Hematopoietic multipotent progenitor cell treated with erythropoietin and hydrocortisone succinate and interleukin-3 and kit ligand, for 17 days (in vitro differentiated cells): ENCODE results near the gene BAHD1.

ENCODE experiments used
- DNase-seq: peaks from one replicate; pipeline ENCODE4 v3.0.0-alpha.2; 2015; ENCODE audit warnings: low spot score

BAHD1 gene

DNA sequence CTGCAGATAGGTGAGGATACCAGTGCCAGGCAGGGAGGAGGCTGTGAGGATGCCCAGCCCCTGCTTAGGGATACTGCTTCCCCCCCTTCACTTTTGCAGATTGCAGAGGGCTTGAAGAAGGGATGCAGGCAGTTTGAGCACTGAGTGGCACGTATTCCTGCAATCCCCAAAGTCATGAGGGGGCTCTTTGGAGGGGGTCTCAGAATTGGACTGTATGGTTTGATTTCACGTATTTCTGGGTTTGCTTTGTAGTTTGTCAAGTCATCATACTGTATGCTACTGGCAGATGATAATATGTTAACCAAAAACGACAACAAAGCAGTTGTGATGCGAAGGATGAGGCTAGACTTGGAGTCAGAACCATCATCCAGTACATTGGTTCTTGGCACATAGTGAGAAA lies 58.1 kb downstream of the BAHD1 start:
- DNase-seq = no peak

DNA sequence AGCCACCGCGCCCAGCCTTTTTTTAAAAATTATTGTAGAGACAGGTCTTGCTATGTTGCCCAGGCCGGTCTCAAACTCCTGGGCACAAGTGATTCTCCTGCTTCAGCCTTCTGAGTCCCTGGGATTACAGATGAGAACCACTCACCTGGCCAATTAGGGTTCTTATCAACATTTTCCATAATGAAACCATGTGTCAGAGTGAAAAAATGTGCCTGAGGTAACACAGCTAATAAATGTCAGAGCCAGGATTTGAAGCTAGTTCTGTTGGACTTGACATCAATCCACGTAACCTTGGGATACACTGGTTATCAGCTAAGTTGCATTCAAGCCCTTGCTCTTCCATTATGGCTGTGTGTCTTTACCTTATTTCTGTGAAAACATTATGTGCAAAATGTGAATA lies 59.2 kb downstream of the BAHD1 start:
- no peak for DNase-seq

DNA sequence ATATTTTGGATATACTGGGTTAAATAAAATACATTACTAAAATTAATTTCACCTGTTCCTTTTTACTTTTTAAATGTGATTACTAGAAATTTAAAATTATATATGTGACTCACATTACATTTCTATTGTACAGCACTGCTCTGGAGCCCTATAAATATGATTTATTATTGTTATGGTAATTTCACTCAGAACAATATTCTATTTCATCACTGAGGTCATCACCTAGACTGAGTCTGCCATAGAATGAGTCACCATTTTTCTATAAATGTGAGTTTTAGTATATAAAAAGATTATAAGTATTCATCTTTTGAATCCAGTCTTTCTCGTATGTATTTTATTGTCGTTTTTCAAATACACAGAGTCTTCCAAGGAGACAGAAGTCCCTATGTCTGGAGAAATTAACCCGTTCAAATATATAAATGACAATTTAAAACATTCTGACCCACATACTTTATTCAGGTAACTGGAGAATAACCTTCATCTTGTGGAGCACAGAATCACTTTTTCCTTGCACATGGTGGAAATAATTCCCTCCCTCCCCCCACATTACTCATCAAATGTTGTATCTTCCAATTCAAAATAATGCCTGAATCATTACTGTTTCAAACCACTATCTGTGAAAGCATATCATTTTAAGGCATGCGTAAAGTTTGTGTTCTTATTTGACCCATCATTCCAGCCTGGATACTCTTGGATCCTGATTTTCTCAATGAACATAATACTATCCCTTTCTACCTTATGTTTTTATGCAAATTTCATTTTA lies 60.0 kb downstream of the BAHD1 start:
- DNase-seq = no peak

DNA sequence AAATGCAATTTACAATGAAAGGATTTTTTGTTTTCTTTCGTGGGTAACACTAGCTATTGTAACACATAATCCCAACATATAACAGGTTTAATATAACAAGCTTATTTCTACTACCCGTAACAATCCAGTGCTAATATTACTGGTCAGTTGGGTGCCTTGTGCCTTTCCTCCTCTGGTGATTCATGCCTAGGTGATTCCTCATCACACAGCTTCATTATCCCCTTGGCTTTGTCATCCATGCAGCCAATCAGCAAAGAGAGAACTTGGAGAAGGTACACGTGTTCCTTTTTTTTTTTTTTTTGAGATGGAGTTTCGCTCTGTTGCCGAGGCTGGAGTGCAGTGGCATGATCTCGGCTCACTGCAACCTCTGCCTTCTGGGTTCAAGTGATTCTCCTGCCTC lies 60.7 kb downstream of the BAHD1 start:
- DNase-seq = no peak

DNA sequence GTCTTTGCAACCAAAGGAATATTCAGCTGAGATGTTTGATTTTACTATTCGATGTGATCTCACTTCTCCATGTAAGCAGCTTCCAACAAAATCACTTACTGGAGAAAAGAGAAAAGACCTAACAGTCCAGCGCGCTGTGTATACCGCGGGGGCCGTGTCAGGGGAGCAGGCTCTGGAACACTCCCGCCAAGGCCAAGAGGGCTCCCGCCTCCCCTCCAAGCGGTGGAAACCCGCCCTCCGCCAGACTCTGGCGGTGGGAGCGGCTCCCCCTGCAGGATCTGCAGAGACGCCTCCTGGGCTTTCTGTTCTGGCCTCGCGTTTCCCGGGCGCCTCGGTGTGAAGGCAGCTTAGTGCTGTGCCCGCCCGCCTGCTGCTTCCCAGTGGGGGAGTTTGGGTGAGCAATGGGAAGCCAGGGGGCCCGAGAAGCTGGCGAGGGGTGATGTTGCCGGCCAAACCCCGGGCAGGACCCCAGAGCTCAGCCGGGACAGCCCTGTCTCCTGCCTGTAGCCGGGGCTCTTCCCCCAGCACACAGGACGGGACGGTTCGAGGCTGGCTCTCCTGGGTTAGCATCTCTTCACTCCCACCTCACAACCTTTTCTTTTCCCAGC lies 66.3 kb downstream of the BAHD1 start:
- peak; percentile 23 for DNase-seq

DNA sequence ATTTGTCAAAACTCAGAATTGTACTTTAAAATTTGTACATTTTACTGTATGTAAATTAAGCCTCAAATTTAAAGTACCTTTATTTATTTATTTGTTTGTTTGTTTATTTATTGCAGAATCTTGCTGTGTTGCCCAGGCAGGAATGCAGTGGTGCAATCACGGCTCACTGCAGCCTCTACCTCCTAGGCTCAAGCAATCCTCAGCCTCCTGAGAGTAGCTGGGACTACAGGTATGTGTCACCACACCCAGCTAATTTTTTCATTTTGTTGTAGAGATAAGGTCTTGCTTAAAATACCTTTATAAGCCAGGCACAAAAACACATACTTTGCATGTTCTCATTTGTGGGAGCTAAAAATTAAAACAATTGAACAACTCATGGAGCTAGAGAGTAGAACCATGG lies 67.5 kb downstream of the BAHD1 start:
- DNase-seq = no peak

DNA sequence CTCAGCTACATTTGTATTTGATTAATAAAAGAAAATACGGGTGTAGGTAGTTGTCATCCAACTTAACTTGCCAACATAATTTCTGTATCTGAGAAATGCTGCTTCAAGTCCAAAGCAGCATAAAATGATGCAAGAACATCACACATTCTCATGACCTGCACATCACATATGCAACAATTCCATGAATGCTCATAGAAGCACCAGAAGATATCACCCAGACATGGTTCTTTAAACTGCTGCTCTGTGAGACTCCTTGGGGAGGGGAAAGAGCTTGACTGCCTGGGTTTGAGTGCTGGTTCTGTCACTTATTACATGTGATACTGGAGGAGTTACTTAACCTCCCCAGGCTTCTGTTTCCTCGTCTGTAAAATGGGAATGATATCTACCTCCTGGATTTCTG lies 69.4 kb downstream of the BAHD1 start:
- DNase-seq = no peak

DNA sequence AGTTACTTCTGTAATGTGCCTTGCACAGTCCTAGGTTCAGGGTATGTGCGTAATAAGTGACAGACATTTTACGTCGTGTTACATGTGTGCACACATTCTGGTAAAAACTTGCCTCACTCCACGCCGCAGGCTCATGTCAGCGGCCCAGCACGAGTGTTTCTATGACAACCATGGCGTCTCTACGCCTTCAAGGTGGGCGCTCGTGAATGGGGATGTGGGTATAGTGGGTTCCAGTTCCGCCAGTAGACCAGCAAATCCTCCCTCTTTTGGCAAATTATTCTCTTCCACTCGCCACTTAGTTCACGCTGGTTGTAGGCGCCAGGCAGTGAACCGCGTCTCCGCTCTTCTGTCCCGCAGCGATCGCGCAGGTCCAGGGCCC lies 70.3 kb downstream of the BAHD1 start:
- DNase-seq = no peak

DNA sequence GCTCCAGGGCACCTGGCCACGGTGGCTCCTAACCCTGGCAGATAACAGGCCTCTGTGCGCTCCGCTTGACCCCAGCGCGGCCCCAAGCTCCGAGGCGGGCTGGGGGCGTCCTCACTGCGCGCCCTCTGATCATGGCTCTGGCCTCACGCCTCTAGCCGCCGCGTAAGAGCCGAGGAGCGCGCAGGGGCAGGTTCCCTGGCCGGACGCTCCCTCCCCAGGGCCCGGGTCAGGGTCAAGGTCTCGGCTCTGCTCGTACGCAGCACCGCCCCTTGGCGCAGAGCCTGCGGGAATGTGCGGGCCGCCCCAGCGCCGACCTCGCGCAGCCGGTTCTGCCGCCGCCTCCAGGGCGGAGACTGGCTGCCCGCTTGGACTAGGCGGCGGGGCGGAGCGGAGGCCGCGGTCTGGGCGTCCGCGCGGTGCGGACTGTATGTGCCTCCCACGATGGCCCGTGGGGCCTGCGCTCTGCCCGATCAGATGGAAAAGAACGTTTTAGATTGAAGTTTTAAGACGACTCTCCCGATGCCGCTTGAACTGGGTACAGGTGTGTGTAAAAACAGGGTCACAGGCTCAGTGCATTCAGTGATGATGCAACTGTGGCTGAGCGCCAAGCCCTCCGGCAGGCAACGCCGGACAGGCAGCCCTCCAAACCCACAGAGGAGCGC lies 70.8 kb downstream of the BAHD1 start:
- DNase-seq = no peak

DNA sequence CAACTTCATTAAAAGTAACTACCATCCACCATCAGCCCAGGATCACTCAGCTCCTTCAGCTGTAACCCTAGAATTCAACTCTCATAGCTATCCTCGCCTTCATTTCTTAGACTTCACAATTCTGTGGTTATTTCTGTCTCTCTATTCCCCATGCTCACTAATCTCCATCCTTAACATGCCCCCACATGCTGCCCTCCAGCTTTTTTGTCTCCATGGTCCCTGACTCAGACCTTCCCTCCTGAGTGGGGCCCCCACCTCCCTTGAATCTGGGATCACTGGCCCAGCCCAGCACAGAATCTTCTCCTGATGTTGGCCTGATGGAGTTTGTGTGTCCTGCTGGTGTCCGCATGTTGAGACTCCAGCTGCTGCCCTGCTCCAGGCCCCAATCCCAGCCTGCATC lies 71.7 kb downstream of the BAHD1 start:
- no peak for DNase-seq

DNA sequence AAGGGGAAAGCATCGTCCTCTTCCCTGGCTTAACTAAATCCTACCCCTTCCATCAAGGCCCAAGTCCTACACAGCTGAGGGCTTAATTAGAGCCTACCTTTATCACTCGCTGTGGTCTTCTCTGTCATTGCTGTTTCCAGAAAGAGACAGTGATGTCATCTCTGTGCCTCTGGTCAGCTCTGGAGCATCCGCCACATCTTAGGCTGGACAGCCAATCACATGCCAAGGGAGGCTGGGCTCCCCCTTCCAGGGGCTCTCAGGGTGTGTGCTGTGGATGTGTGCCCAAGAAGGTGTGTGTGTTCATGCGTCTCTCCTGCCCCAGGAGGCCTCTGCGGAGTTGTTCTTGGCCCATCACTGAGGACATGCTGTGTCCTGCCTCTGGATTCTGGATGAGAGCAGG lies 72.9 kb downstream of the BAHD1 start:
- no peak for DNase-seq

DNA sequence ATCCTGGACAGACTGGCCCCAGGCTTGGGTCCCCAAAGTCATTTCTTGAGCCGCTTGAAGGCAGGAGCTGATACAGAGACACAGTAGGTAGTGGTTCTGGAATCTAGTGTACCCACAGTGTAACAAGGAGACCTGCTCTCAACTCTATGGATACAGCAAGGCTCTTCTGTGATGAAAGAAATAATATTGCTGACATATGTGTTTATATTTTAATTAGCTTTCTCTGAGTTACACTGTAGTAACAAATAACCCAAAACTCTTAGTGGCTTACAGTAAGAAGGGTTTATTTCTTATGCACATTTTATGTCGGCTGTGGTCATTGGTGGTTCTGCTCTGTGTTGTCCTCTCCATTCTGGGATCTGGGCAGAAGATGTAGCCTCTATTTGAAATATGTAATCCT lies 75.6 kb downstream of the BAHD1 start:
- DNase-seq = no peak
